Left renal pelvis (tissue), 4 donors: ENCODE data around the gene PSMD8. TPM values are rescaled to one million over a fixed set of nuclear protein-coding genes. Genes with fewer than 3 reads are reported as not detected.

Source experiments
- DNase-seq, 4 donors: peaks; one replicate each; pipeline ENCODE4 v3.0.0-alpha.2; 2013; ENCODE audit warnings: low read depth in 4 of 4, low spot score in 3 of 4
- polyA plus RNA-seq, 4 donors: library from polyadenylated mRNA; unstranded; fragments of 120-200 nt; gene quantifications; one replicate each; pipeline ENCODE4 v1.2.1, GENCODE V29; 2013; ENCODE audit not compliant: insufficient read length in 4 of 4

PSMD8 gene
- polyA plus RNA-seq, 4 donors = 124 to 168 (median 161) TPM

DNA sequence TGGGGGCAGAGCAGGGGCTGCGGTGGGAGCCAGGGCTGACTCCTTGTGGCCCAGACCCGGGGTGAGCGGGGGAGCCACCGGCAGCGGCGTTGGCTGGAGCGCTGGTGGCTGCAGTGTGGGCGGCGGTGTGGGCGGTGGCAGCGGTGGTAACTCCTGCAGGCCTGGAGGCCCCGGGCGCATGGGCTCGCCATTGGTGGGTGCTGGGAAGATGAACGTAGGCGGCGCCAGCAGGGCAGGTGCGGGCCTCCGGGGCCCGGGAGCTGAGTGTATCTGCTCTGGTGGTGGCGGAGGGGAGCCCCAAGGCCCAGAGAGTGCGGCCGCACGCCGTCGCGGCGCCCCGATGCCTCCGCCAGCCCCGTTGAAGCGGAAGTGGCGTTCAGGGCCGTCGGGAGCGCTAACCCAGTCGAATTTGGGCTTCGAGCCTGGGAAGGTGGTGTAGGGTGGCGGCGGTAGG, 11.5 kb downstream of the PSMD8 start:
- DNase-seq = no peak

DNA sequence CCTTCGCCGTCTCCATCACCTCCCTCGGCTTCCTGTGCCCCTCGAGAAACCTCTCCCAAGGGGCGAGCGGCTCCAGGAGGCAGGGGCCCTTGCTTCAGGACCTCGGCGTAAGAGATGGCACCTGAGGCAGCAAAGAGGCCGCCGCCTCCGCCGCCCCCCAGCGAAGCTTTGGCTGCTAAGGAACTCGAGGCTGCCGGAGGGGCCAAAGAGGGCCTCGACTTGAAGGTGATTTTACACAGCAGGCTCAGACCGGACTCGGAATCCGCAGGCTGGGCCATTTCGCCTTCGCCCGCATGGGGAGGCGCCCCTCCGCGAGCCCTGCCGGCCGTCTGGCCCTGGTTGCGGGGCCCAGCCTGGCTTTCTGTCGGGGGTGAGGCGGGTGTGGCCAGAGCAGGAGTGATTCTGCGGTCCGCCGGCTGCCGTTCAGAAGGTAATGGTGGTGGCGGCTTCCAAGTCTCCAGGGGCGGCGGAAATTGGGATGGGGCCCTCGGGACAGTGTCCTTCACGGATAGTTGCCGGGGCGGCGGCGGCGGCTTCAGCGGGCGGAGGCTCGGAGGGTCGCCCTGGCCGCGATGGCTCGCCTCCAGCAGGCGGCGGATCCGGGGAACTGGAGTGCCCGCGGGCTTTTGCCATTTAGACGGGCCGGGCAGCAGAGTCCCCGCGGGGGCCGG, 12.1 kb downstream of the PSMD8 start:
- DNase-seq = no peak

DNA sequence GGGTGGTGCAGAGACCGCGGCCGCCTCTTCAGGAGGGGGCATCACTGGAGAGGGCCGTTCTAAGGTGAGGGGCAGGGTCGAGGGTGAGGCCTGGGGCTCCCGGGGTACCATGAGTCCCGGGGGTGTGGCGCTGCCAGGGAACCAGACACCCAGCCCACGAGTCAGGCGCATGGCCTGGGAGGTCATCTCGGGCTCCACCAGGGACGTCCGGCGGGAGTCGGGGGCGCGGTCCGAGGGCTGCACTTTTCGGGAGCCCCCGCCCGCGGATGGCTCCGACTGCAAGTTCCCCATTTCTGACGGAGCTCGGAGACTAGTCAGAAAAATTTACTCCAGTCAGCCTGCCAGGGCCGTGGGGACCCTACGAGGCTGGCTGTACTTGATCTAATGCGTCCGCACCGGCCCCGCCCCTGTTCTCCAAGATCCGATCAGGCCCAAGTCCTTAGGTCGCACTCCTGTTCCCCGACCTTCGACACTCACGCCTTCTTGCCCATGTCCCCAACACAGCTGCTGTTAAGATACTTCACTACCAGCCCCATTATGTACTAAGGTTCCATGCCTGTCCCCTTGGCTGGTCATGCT, 12.7 kb downstream of the PSMD8 start:
- DNase-seq = no peak

DNA sequence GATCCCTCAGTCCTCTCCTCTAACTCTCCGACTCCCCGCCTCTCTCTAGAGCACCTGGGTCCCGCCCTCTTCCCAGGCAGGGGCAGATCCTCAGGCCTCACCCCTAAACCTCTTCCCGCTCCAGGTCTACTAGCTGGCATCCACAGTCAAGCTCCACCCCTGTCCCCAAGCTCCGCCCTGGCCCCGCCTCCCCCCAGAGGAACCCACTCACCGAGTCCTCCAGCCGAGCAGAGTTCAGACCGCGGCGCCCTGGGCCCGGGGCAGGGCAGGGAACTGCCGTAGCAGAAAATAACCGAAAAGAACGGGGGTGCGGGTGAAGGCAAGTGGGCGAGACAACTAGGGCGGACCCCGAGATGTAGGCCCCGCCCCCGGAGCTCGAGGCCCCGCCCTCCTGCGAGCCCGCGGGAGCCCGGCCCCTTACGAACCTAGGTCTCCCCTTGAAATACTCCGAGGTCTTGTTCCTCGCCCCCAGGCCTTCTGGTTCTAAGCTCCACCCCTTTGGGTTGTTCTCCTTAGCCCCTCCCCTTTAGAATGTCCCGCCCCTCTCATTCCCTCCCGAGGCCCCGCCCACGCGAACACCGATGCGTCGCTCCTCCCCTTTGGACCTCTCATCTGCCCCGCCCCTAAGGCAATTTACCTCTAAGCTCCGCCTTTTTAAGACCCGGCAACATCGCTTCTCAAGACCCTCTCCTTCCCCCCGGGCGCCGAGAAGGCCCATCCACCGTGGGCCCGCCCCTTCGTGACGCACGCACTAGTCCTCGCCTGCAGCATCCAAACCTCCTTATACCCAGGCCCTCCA, 13.4 kb downstream of the PSMD8 start, which contains the start of gene GGN:
TSS of gene GGN (minus strand) at position 485 of the 799 bp plus-strand sequence. CDS start 773 bp downstream, outside the sequence.
- DNase-seq = peak in 2 of 4 donors; percentile 44 to 49

DNA sequence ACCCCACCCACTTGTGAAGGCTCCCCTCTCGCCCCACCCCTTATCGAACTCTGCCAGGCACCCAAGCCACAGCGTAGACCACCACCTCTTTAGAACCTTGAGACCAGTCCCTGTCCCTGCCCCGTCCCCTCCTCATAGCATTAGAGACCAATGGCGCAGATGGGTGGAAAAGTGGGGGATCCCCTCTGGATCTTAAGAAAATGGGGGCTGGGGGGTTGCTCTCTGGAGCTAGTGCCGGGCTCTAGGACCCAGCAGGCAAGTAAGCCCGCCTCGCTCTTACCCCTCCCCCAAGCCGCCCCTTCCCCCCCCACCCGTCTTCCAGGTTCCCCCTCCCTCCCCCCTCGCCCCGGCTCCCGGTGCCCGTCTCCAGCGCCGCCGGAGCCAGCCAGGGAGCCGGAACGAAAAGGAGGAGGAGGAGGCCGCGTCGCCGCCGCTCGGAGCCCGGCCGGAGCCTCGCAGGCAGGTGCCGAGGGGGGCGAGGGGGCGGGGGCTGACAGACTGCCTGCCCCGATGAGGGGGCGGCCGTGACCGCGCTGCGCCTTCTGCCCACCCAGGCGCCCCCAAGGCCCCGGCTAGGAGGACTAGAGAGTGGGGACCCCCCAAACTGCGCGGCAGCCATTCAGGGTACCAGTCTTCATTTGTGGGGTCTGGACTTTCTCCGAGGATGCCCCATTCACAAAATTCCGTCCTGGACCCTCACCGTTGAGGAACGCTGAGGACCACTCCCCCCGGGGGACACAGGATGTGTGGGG, 14.2 kb downstream of the PSMD8 start, which contains the start of gene SPRED3:
TSS of gene SPRED3 (plus strand) at position 349 of the 752 bp plus-strand sequence. CDS start 1,606 bp downstream, outside the sequence.
- DNase-seq = peak in 1 of 4 donors; percentile 33

DNA sequence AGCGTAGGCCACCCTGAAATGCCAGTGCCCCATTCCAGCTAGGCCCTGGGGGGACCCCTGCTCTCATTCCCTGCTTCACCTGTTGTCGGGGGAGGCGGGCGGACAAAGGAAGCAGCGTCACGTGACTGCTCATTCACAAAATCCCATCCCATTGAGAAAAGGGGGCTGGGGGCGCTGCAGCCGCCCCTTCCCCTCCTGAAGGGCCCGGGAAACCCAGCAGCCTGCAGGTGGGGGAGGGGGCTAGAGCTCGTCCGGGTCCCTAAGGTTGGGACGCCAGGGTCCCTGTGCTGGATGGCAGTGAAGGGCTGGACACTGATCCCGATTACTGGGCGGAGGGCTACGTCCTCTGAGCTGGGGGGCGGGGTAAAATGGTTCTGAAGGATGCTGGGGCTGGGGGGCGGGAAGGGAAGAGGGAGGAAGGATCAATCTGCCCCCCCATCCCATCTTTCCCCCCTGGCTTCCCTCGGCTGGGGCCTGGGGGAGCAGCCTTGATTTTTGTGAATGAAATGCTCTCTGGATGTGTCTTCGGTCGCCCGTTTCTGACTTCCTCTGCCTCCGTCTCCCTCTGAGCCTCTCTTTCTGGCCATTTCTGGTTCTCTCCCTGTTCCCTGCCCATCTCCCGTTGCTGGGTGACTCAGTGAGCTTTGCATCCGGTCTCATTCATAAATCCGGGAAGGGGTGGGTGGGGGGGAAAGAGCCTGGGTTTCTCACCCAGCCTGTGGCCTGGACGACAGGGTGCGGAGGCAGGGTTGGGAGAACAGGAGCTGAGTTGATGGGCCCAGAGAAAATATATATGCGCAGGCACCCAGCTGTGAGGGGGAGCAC, 14.9 kb downstream of the PSMD8 start:
- no peak for DNase-seq

DNA sequence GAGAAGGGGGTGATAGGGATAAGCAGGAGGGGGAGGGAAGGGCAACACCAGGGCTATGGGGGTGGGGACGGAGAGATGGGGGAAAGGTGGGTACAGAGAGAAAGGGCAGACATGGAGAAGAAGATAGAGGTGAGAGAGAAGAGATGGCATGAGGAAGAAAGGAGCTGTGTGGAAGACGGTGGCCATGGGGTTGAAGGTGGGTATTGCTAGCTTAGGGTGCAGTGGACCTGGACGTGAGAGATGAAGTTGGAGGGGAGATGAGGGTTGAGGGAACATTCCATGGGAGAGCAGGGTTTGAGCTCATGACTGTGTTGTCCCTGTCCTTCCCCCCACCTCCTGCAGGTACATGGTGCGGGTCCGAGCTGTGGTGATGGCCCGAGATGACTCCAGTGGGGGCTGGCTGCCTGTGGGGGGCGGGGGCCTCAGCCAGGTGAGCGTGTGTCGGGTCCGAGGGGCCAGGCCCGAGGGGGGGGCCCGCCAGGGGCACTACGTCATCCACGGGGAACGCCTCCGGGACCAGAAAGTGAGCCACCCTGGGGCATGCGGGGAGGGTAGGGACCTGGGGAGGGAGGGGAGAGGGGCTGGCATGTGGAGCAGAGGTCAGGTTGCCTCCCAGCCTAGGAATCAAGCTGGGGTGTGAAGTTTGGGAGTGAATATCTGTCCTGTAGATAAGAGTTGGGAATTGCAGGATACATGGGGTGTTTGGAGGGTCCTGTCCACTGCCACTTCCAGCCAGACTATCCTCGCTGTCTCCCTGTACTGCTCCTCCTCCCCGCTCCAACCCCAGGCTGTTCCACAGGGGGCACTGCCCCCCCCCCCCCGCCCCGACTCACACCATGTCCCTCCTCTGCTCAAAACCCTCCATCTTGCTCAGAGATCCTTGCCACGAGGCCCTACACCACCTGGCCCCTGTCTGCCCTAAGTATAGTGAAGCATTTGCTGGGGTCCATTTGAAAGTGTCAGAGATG, 15.9 kb downstream of the PSMD8 start:
- DNase-seq = no peak

DNA sequence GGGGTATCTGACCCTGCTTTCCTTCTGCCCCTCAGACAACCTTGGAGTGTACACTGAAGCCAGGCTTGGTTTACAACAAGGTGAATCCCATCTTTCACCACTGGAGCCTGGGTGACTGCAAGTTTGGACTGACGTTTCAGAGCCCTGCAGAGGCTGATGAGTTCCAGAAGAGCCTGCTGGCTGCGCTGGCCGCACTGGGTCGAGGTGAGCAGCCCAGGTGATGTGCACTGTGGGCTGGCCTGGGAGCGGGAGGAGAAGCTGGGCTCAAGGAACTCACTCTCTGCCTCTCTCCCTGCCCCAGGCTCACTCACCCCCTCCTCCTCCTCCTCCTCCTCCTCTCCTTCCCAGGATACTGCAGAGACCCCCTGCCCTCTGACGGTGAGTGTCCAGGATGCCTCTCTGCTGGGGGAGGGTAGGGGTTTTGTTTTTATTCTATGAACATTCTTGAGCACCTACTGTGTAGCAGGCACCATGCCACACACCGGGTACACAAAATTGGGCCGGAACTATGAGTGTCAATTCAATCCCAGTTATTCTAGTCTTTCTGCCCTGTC, 17.6 kb downstream of the PSMD8 start:
- DNase-seq = no peak

DNA sequence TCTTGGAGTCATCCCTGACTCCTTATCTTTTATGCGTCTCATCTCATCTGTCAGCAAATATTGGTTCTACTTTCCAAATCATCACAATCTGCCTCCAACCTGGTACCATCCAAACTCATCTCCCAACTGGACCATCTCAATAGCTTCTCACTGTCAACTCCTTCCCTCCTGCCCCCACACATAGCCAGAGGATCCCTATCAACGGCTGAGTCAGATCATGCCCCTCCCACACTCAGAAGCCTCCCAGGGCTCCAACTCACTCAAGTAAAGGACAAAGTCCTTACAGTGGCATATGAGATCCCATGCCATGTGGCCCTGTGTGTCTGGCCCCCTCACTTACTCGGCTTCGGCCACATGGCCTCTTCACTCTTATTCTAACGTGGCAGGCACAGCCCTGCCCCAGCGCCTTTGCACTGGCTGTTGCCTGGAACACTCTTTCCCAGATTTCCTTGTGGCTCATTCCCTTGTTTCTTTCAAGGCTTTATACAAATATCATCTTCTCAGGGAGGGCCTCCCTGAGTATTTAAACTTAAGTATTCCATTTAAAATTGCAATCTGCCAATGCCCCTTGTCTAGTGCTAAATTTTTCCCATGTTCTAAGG, 18.4 kb downstream of the PSMD8 start:
- no peak for DNase-seq

DNA sequence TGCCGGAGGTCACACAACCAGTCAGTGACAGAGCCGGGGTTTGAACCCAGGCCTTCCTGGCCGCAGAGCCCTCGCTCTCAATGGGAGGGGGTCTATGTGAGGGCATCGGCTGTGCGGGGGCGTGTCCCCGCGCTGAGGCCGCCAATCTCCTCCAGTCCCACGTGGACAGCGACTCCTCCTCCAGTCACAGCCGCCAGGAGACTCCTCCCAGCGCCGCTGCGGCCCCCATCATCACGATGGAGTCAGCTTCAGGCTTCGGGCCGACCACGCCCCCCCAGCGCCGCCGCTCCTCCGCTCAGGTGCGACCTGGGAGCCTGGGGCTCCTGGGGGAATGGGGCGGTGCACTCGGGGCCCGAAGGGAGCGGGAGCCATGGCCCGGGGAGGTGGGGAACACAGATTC, 20.1 kb downstream of the PSMD8 start:
- no peak for DNase-seq

DNA sequence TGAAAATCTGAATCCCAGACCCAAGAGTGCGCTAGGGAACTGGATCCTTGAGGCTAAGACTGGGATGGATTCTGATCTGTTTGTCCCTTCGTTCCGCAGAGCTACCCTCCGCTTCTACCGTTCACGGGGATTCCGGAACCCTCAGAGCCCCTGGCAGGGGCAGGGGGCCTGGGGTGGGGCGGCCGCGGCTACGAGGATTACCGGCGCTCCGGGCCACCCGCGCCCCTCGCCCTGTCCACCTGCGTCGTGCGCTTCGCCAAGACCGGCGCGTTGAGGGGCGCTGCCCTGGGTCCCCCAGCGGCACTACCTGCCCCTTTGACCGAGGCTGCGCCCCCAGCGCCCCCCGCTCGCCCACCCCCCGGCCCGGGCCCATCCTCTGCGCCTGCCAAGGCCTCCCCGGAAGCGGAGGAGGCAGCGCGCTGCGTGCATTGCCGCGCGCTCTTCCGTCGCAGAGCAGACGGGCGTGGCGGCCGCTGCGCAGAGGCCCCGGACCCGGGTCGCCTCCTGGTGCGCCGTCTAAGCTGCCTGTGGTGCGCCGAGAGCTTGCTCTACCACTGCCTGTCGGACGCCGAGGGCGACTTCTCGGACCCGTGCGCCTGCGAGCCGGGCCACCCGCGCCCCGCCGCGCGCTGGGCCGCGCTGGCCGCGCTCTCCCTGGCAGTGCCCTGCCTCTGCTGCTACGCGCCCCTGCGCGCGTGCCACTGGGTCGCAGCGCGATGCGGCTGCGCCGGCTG, 21.2 kb downstream of the PSMD8 start:
- no peak for DNase-seq

DNA sequence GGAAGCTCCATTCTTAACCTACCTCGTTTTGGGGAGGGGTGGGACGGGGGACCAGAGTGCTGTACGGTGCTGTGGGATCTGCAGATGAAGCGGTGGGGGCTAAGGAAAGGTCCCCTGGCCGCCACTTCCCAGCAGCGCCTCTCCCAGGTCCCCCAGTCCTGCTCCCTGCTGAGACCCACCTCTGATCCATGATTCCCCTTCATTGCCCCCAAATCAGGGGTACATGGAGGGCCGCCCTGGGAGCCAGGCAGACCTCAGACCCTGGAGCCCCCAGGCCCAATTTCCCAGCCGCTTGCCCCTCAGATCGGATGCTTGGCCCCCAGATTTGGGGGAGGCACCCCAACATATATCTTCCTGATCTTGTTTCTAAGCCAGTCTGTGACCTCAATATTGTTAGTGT, 24.7 kb downstream of the PSMD8 start:
- DNase-seq = no peak

DNA sequence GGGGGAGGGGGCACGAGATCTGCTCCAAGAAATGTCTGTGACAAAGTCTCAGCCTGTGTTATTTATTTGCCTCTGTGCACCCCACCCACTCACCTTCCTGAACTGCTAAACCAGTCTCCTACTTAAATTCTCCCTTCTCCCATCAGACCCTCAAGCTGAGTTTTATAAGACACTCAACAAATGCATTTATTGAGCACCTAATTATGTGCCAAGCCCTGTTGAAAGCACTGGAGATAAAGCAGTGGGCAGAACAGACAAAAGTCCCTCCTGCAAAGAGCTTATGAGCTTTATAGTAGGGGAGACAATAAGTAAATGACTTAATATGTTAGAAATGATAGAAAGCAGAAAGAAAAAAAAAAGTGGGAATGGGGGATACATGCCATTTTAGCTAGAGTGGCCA, 25.2 kb downstream of the PSMD8 start:
- DNase-seq = no peak

DNA sequence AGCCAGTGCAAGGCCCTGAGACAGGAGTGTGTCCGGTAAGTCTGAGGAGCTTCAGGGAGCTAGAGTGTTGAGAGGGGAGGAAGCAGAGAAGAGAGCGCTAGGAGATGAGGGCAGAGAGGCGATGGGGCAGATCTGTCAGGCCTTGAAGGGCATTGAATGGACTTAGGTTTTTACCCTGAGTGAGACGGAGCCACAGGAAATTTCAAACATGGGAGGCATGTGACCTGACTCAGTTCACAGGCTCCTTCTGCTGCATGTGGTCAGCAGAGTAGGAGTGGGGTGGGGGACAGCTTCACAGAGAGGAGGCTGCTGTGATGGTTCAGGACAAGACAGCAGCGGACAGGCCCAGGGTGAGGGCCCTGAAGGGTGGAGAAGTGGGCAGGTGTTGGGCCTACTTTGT, 26.0 kb downstream of the PSMD8 start:
- no peak for DNase-seq

DNA sequence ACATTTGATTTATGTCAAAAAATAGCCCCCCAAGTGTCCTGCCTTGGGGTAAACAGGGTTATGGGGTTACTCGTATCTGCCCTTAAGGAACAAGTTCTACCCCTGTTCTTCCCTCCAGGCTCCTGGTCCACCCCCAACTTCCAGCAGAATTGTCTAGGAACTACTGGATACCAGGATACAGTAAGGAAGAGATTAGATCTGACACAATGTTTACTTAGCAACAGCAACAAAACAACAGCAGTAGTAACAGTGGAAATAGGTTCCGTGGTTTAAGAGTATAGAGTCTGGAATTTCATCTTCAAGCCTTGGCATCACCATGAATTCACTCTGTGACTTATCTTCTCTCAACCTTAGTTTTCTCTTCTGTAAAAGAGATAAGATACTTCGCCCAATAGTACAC, 26.8 kb downstream of the PSMD8 start:
- DNase-seq = no peak

DNA sequence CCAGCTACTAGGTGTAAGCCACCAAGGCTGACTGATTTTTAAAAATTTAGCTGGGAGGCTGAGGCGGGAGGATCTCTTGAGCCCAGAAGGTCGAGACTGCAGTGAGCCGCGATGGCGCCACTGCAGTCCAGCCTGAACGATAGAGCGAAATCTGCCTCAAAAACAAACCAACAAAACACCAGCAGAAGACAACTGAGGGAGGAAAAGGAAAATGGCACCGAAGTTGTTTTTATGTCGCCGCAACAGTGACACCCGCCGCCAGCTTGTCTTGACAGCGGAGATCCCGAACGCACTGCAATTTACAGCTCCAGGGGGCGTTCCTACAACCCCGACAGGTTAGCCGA, 28.2 kb downstream of the PSMD8 start:
- no peak for DNase-seq

DNA sequence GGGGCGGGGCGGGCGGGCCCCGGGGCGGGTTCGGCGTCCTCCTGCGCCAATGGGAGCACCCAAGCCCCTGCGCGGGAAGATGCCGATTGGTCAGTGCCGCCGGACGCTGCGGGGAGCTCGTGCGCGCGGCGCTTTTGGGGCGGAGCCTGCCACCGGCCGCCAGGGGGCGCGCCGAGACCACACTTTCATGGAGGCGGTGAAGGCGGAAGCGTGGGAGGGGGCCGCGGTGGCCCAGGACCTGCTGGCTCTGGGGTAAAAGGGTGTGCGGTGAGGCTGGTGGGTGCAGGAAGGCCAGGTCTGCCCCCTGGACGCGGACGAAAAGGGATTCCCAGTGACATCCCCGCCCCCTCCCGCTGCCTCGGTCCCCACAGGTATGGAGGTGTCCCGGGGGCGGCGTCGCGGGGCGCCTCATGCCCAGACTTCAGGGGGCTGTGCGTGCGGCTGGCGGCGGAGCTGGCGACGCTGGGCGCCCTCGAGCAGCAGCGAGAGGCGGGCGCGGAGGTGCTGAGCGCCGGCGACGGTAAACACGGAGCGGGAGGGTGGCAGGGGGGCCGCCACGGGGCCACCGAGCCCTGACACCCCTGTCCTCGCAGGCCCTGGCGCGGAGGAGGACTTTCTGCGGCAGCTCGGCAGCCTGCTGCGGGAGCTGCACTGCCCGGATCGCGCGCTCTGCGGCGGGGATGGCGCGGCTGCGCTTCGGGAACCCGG, 28.8 kb downstream of the PSMD8 start, which contains the start of gene FAM98C:
TSS of gene FAM98C (plus strand) at position 127 of the 708 bp plus-strand sequence. CDS start at position 188, 61 bp downstream.
- peak; percentile 91 to 95 (median 92) for DNase-seq
